Thyroid gland (tissue), 4 donors: ENCODE data around the gene CHRNB1.

Experiments
- CTCF ChIP-seq, 6 experiments: fragments of 200-600 bp in 3 of 6; fragments of 450-650 bp in 3 of 6; sonication (generic) in 3 of 6; IDR thresholded peaks; one replicate each; pipeline ENCODE4 v1.5.1; 2016 to 2019; ENCODE audit warnings: antibody characterized with exemption in 6 of 6, mild to moderate bottlenecking in 2 of 6, inconsistent platforms in 1 of 6, moderate library complexity in 1 of 6
- POLR2A ChIP-seq, 2 donors: fragments of 450-650 bp; IDR thresholded peaks; one replicate each; pipeline ENCODE4 v1.6.1; 2017; ENCODE audit warnings: antibody characterized with exemption in 2 of 2, mild to moderate bottlenecking in 2 of 2, moderate library complexity in 1 of 2

GRCh38 chr17:7496470-7497183 lies 51.8 kb downstream of the CHRNB1 start:
- no peak for TF ChIP-seq CTCF (IDR thresholded peaks at IDR 0.05)
- TF ChIP-seq POLR2A (IDR thresholded peaks at IDR 0.05), result no peak
